ENCODE measurements around the gene THAP3. TPM values are rescaled to one million over a fixed set of nuclear protein-coding genes. Genes with fewer than 3 reads are reported as not detected.

THAP3 gene
- total and polyA plus RNA-seq, 2 of the 4 experiments (the other 2 are of a cell fraction), result 14.2 to 14.9 TPM

GRCh38 chr1:6601049-6601922 is 23.4 kb upstream of the THAP3 start (continued):
- TF ChIP-seq CTCF (conservative IDR thresholded peaks at IDR 0.05; ENCODE audit: low read depth, low read length) (no peak), SMC3 (IDR thresholded peaks at IDR 0.05; ENCODE audit: low read depth, low read length) (no peak), FOS (IDR thresholded peaks at IDR 0.05; ENCODE audit: low read depth, low read length) (peak; percentile 71)
